ENCODE results near the gene HDAC4.

HDAC4 gene

DNA sequence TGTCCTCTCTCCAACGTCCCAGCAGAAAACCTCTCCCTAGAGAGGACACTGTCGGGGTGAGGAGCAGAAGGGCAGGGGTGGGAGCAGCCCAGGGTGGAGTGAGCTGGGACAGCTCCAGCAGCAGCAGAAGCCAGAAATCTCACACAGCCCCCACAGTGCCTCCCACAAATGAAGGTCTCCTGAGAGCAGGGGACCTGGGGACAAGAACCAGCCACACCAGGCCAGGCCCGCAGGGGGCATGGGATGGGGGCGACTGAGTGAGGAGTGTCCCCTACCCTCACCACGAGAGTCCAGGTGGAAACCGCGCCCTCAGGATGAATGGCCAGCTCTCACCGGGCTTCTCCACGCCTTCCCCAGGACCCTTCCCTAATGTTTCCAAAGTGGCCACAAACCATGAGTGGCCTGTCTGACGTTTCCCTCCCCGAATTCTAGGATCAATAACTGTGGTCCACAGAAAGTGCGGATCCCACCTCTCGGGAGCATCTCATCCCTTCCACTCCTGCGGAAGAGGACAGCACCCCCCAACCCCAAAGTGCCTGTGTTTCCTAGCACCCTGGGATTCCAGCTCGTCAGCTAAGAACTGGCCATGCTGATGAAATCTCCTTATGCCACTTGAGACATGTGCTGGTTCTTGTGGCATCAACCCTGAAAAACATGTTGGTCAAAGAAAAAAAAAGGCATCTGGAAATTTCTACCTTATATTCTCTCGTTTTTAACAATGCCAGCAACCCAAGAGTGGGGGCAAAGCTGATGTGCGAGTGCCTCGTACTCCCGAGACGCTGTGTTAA is 121.1 kb downstream of the HDAC4 start:
- peak; percentile 44 for DNase-seq (ENCODE audit: low read depth)

DNA sequence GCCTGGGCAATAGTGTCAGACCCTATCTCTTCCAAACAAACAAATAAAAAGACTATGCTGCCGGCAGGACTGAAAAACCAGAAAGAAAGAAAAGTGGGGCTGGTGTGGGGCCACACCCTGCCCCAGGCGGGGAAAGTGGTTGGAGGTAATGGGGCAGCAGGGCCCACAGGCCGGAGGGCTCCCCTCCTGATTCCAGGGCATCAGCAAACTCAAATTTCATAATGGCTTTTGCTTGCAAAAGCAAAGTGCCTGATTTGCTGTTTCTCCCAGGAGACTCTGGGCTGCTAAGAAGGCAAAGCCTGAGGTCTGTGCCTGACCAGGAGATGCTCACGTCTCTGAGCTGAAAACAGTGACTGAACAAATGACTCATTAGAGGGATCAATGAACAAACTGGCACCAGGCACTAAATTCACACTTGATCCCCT is 121.9 kb downstream of the HDAC4 start:
- DNase-seq (ENCODE audit: low read depth): peak; percentile 44

DNA sequence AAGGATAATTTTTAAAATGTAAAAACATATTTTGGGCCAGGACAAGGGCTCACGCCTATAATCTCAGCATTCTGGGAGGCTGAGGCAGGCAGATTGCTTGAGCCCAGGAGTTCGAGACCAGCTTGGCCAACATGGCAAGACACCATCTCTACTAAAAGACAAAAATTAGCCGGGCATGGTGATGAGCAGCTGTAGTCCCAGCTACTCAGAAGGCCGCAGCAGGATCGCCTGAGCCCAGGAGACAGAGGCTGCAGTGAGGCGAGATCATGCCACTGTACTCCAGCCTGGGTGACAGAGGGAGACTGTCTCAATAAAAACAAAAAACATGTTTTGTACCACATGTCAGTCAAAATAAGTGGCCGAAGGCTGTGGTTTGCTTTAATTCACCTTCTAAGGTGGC is 122.5 kb downstream of the HDAC4 start:
- no peak for DNase-seq (ENCODE audit: low read depth)

DNA sequence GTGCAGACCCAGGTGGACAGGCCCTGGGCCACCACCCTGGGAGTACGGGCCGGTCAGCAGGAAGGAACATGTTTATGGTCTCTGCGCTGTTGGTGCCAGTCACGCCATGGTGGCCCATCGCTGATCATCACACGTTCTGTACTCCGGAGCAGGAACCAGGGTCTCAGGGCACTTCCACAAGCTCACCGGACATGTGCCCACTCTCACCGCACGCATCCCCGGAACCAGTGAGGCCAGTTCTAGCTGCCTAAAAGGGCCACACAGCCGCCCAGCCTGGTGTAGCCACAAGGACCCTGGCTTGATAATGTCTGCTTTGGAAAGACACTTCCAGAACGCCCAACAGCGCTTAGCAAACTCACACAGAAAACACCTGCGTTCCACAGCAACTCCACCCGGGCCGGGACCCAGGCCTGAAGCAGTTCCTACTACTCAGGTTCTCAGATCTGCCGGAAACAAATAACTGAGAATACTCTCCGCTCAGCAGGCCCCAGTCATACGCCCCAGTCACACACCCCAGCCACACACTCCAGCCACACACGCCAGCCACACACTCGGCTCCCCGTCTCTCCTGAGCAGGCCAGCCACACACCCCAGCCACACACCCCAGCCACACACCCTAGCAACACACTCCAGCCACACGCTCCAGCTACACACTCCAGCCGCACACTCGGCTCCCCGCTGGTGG is 123.3 kb downstream of the HDAC4 start:
- no peak for DNase-seq (ENCODE audit: low read depth)

DNA sequence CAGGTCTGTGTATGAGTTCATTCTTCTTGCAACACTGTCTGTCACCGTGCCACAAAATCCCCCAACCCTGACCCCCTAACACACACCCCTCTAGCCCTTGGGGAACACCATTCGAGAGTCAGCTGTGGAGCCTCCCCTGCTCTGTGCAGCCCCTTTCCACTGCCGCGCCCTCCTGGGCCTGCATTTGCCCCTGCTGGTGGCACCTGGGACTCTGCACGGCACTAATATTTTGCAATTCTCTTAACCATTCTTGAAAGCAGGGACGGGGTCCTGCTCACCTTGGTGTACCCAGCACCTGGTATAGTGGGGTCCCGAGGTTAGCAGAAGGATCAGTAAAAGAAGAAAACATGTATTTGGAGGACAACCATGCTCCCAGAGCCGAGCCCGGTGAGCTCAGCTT is 124.0 kb downstream of the HDAC4 start:
- no peak for DNase-seq (ENCODE audit: low read depth)

DNA sequence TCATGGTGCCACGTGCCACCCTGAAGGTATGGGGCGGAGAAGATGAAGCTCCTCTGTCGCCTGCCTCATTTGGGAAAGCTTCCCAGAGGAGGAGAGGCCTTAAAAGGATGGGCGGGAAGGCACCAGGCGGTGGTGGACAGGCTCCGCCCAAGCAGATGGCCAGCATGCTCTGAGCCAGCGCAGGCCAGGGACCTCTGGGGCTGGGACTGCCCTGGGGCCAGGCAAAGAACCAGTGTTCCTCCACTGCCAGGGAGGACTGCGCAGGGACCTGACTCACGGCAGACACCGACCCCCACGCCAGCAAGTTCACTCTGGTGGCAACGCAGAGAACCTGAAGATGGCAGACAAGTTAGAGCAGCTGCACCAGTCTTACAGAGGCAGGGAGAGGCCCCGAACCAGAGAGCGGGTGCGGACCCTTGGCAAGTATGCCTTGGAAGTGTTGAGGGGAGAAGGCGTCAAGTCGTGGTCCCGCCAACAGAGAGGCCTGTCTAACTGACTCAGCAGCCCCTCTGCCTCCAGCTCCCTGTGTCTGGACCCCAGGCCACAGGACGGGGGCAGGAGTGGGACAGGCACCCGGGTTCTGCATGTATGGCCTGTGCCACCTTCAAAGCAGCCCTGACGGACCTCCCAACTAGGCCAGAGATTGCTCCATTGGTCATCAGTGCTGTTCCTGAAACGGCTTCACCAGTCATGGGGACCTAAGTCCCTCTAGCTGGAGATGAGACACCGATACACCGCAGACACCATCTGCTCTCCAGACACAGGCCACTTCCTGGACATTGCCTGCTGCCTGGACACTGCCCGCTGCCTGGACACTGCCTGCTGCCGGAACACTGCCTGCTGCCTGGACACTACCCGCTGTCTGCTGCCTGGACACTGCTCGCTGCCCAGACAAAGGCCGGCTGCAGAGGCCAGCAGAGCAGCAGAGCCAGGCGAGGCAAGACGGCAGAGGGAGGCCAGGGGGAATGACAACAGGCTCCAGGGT is 124.7 kb downstream of the HDAC4 start:
- no peak for DNase-seq (ENCODE audit: low read depth)

DNA sequence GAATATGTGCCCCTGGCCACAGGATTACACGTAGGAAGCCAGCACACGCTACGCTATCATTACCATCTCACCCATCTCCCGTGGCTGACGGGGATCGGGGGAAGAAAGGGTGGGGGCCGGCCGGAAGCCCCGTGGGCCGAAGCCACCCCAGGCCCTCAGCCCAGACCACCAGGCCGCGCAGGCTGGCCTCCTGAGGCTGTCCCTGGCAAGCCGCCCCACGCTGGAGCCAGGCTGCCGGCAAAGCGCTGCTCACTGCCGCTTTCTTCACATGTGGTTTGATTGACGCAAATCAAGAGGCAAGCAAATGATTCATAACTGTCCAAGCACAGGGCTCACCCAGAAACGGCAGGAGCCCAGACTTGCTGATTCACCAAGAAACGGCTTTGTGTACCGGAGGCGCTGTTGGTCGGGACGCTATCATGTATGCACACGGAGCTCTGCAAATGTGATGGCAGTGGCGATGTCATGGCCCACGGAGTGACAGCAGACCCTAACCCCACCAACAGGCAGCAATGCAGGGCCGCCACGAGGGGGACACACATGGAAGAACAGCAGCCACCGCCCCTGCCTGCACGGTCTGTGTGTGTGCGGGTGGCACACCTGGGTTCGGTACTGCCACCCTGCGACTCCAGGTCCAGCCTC is 125.7 kb downstream of the HDAC4 start:
- peak; percentile 98 for DNase-seq (ENCODE audit: low read depth)

DNA sequence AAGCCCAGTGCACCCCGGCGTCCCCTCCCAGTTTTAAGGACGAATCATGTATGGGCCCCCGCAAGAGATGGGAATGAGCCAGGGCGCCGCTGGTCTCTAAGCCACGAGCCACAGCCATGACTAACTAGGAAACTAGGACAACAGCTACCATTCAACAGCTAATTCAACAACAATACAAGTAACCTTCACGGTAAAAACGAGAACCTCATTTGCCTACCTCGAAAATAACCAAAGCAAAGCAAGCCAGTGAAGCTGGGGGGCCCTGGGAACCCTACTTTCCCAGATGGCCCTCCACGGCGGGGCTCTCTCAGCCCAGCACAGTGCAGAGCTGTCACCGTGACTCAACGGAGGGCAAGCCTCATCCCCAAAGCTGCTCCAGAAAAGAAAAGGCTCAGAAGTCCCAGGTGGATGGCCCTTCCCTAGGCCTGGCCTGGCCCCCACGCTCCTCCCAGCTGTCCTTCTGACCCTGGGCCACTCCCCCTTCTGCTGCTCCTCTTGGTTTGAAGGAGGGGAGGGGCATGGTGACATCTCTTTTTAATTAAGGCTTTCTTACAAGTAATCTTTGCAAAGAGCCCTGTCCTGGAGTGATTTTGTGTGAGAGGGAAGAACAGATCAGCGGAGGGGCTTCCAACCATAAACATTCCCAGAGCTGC is 126.3 kb downstream of the HDAC4 start:
- DNase-seq (ENCODE audit: low read depth): peak; percentile 83

DNA sequence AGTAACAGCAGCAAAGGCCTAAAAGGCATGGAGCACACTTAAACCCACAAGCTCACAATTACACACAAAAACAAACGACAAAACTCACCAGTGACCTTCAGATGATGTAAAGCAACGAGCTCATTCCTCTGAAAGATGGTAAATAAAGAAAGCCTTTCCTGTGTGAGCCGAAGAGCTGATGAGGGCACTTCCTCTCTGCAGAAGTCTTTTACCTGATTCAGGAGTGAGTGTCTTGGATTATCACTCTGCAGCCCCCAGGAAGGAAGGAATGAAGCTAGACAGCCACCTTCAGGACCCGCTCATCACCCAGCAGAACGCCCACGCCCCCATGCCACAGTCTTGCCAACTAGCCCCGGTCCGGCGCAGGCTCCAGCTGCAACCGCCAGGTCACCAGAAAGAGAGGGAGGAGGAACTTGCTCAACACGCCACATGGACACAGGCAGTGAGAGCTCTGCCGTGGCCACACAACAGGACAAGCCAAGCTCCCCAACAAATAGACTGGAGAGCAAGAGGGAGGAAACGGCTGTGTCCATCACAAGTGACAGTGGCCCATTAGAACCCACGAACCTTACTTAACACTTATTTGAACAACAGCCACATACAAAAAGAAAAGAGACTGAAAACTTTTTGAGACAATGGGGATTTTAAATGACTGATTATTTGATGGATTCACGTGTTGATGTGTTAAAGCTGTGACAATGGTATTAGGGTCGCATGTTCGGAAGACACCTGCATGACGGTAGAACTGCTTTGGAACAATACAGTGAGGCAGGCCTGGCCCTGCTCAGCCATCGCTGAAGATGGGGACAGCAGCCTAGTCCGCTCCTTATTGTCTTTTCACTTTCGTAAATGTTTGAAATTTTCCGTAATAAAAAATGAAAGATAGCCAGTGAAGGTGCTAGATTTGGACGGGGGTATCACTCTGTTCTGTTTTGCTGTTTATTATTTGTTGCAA is 127.3 kb downstream of the HDAC4 start:
- no peak for DNase-seq (ENCODE audit: low read depth)

DNA sequence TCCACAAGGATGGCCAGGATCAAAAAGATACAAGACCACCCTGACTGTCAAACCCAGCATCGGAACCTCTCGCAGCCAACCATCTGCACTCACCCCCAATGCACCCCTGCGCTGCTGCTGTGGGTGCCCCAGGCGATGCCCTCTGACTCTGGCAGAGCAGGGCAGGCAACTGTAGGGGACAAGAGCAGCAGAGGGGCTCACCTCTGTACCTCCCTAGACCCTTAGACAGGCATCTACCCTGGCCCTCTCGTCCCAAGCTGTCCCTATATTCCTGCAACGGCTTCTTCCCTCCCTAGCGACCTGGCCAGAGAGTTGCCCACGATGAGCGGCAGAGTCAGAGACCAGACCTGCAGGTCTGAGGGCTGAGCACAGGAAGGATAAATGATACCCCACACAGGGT is 128.2 kb downstream of the HDAC4 start:
- DNase-seq (ENCODE audit: low read depth): no peak

DNA sequence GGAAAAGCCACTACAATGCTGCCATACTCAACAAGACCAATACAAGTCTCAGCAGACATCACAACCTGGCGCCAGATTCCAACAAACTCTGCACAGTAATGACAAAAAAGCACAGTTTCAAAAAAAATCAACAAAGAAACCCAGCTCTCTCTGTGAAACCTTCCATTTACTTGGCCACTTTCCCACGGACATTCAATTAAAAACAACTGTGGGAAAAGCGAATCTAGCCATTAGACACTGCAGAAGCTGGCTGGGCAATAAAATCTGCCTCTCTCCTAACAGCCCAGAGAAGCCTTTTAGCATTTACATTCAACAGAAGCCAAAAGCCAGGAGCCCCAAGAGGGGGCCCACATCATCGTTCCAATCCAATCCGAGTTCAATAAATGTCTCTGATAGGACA is 128.9 kb downstream of the HDAC4 start:
- DNase-seq (ENCODE audit: low read depth): no peak

DNA sequence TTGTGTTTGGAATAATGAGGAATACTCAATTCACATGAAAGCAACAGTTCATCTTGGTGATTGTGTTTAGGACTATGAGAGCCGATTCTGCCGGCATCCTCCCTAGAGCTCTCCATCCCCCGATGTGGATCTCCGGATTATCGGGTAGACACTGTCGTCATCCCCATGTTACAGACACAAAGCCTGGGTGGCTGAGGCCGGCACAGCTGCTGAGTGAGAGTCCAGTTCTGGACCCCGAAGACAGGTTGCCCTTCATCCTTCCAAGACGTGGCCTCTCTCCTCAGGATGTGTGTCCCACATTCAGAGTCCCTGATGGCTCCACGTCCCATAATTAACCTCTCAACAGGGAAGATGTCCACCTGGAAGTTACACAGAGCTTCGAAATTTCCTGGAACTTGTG is 129.3 kb downstream of the HDAC4 start:
- no peak for DNase-seq (ENCODE audit: low read depth)

DNA sequence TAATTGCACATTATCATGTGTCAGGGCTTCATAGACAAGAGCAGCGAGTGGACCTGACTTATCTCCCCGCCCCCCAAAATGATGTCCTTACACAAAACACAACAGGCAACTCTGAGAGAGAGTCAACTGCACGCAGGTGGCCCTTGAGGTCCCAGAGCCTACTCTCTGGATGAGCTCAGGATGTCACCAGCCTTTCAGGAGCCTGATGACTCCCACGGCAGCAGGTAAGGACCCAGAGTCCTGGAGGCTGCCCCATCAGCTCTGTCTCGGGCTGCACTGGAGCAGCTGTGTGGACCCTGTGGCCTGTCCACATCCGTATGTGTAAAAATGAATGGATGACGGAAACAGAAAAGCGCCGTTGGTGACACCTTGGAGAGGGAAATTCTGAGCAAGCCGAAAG is 130.9 kb downstream of the HDAC4 start:
- no peak for DNase-seq (ENCODE audit: low read depth)

DNA sequence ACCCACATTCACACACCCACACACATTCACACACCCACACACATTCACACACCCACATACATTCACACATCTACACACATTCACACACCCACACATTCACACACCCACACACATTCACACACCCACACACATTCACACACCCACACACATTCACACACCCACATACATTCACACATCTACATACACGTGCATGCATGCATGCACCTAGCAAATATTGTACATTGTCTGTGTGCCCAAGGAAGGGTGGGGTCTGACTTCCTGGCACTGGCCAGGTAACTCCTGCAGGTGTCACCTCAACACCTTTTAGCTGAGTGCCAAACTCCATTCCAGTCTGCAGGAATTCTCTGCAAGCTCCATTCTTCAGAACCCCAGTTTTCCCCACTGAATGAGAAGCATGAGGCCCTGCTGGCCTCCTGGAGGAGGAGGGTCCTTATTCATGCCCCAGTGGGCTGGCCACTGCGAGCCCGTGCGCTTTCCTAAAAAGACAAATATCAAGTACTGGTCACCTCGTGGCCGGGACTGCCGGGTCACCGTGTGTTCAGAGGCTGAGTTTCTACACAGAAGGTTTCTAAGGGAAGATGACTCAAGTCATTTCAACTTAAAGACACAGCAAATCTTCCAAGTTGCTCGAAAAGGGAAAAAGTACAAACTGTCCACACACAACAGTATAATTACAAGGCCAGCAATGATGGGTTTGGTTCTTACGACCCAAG is 131.5 kb downstream of the HDAC4 start:
- no peak for DNase-seq (ENCODE audit: low read depth)

DNA sequence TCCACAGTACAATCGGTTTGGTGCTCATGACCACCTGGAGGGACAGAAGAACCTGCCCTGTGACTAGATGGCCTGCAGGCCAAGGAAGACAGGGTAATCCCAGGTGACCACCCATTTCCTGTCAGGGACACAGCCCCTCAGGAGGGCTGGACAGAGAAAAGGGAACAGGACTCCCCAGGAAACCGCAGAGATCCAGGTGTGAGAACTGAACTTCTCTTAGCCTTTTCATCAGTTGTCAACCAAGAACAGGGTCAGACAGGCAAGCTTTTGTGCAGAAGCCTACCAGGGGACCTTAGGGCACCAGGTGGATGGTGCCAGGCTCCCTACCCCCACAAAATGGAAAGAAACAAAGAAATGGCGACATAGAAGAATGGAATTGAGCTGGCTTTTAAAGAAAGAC is 132.3 kb downstream of the HDAC4 start:
- DNase-seq (ENCODE audit: low read depth): no peak

DNA sequence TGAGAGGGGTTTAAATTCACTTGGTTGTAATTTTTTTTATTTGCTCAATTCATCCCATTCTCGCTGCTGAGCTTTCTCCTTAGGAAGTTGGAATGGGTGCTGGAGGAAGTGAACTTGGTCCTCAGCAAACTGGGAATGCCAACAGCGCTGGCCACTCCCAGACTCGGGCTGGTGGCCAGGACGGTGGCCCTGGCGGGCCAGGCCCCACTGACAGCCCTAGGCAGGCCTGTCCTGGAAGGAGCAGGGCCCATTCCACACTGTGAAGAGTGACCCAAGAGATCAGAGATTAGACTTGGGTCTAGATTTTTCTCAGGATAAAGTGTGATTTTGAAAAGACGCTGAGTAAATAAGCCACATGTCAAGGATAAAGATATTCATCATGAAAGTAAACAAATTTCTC is 132.7 kb downstream of the HDAC4 start:
- DNase-seq (ENCODE audit: low read depth): peak; percentile 50

DNA sequence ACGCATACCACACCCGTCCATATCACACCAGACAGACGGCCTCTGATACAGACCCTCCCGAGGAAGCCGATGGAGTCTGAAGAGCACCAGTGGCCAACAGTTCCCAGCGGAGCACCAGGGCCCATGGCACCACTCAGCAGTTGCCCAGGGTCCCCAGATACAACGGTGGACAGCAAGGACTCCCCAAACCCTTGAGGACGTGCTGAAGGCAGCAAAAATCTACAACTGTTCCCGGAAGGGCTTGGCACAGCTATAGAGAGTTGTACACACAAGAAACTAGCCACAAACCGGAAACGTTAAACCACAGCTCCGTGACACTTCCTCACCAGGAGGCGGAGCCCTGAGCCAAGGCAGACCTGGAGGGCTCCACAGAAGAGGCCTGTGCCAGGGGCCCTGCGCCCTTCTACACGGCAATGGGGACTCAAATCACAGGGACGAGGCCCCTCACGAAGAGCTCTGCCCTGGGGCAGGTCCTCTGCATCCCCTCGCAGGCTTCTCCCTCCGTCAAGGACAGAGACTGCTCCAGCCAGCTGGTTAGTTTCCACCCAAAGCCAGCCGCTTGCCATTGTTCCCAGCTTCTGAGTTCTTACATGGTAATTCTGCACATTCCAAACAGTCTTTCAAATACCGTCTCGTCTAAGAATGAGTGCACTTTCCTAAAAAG is 133.4 kb downstream of the HDAC4 start:
- DNase-seq (ENCODE audit: low read depth): peak; percentile 84

DNA sequence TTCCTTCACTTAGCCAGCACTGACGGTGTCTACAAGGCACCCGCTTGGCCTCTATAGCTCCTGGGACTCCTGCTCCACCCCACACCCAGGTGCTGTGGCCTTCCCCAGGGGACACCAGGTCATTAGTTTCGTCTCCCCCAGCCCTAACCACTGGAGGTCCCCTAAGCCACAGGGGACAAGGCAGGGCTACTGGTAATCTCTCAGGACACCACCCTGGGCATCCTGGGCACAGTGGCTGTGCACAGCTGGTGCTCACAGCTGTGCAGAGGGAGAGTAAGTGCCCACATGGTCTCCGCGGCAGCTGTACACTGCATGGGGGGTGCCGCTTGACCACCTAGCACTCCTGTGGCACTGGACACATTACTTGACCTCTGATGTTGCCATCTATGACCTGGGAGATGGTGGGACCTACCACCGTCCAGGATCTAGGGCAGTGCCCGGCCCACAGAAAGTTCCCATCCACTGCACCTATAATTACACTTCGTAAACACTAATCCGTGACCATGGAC is 134.0 kb downstream of the HDAC4 start:
- no peak for DNase-seq (ENCODE audit: low read depth)

DNA sequence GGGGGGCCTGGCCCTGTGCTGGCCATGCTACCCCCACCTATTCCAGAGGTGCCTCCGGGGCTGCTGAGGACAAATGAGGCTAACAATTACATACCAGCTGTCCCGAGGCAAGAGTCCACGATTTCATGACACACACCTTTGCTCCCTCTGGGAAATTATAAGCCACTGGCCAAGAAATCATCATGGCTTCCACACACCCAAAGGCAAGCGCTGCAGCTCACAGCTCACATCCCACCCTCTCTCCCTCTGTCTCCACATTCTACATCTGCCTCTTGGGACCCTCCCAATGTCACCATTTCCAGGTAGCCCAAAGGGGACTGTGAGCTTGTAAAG is 134.4 kb downstream of the HDAC4 start:
- DNase-seq (ENCODE audit: low read depth): no peak

Measured in amniotic epithelial cell (primary cell).